GM18508 (cell line): ENCODE data around the gene PLA2G6.

Source experiments
- ATAC-seq: cut with Tn5 transposase; IDR thresholded peaks from one replicate; pipeline ENCODE4 v1.9.1; 2021; ENCODE audit warnings: moderate number of reproducible peaks; ENCODE audit not compliant: insufficient read depth, unreplicated experiment

The PLA2G6 gene

GRCh38 chr22:38181453-38182200 is at the start of gene PLA2G6:
TSS of gene PLA2G6 (minus strand) at chr22:38181830. CDS start at chr22:38169426, 12,404 bp downstream.
- peak; percentile 52 for ATAC-seq

- no peak for ATAC-seq
These were observed 49.3 kb upstream of the PLA2G6 start for GRCh38 chr22:38230916-38231315.

- ATAC-seq, result no peak
These were observed 48.6 kb upstream of the PLA2G6 start for GRCh38 chr22:38230108-38230825.

- no peak for ATAC-seq
These were observed 47.5 kb upstream of the PLA2G6 start for GRCh38 chr22:38228873-38229740.

- no peak for ATAC-seq
These were observed 46.8 kb upstream of the PLA2G6 start for GRCh38 chr22:38228326-38228872.

GRCh38 chr22:38226853-38227649 is 45.4 kb upstream of the PLA2G6 start:
- no peak for ATAC-seq

- ATAC-seq, result no peak
These were observed 41.8 kb upstream of the PLA2G6 start for GRCh38 chr22:38223289-38223960.

- ATAC-seq, result no peak
These were observed 41.1 kb upstream of the PLA2G6 start for GRCh38 chr22:38222797-38223119.

- no peak for ATAC-seq
These were observed 40.5 kb upstream of the PLA2G6 start for GRCh38 chr22:38221908-38222796.

- no peak for ATAC-seq
These were observed 39.8 kb upstream of the PLA2G6 start for GRCh38 chr22:38221407-38221806.

- ATAC-seq, result no peak
These were observed 39.2 kb upstream of the PLA2G6 start for GRCh38 chr22:38220653-38221386.

- no peak for ATAC-seq
These were observed 38.5 kb upstream of the PLA2G6 start for GRCh38 chr22:38220163-38220562.

GRCh38 chr22:38219632-38220031 is 38.0 kb upstream of the PLA2G6 start:
- no peak for ATAC-seq

GRCh38 chr22:38218661-38219622 is 37.3 kb upstream of the PLA2G6 start:
- ATAC-seq, result no peak

- ATAC-seq, result no peak
These were observed 33.8 kb upstream of the PLA2G6 start for GRCh38 chr22:38215156-38216038.
